Sigmoid colon (tissue), 7 donors: Measurements from ENCODE around the gene GUCY1B1. TPM values are rescaled to one million over a fixed set of nuclear protein-coding genes. Genes with fewer than 3 reads are reported as not detected.

Experiments
- DNase-seq: peaks from one replicate; pipeline ENCODE4 v3.0.0-alpha.2; 2019
- H3K27ac ChIP-seq, 4 donors: fragments of 200-600 bp; sonication (generic); one replicate each; pipeline ENCODE4 v1.5.1; 2016 to 2019; ENCODE audit warnings: mild to moderate bottlenecking in 1 of 4
- H3K27me3 ChIP-seq, 3 donors: fragments of 200-600 bp; sonication (generic); one replicate each; pipeline ENCODE4 v1.5.1; 2019; ENCODE audit warnings: mild to moderate bottlenecking in 1 of 3
- H3K36me3 ChIP-seq, 4 donors: fragments of 200-600 bp; sonication (generic); one replicate each; pipeline ENCODE4 v1.5.1; 2016 to 2019
- H3K4me1 ChIP-seq, 4 donors: fragments of 200-600 bp; sonication (generic); one replicate each; pipeline ENCODE4 v1.5.1; 2017 to 2019
- H3K4me3 ChIP-seq, 4 donors: fragments of 200-600 bp; sonication (generic); one replicate each; pipeline ENCODE4 v1.5.1; 2017 to 2019; ENCODE audit warnings: mild to moderate bottlenecking in 2 of 4, moderate library complexity in 1 of 4
- H3K9me3 ChIP-seq, 4 donors: fragments of 200-600 bp in 3 of 4; sonication (generic) in 3 of 4; one replicate each; pipeline versions ENCODE4 v1.5.1 to v1.6.1; 2013 to 2019
- EP300 ChIP-seq, 4 donors: sonication (generic); formaldehyde crosslinking; IDR thresholded peaks; one replicate each; pipeline ENCODE4 v1.6.1; 2017; ENCODE audit warnings: antibody characterized with exemption in 4 of 4
- POLR2A ChIP-seq, 2 donors: fragments of 450-650 bp; IDR thresholded peaks; one replicate each; pipeline ENCODE4 v1.6.1; 2016; ENCODE audit warnings: antibody characterized with exemption in 2 of 2, mild to moderate bottlenecking in 2 of 2, moderate library complexity in 2 of 2
- POLR2AphosphoS5 ChIP-seq, 4 donors: sonication (generic); formaldehyde crosslinking; IDR thresholded peaks; one replicate each; pipeline ENCODE4 v1.6.1; 2017; ENCODE audit warnings: antibody characterized with exemption in 4 of 4
- WGBS, 2 donors: extraction: QIAGEN DNeasy Blood & Tissue Kit; methylation state at CpG; one replicate each; pipeline ENCODE4 v1.1.7; 2013; 5-methylcytosine and 5-hydroxymethylcytosine counted together
- intact Hi-C: fragments of 100-400 bp; cut with DNase I; formaldehyde crosslinking; loops from one replicate; pipeline ENCODE4 v1.15.1; 2023
- polyA plus RNA-seq, 3 donors: library from polyadenylated mRNA; stranded (reverse); fragments of 200-250 nt; gene quantifications; one replicate each; pipeline ENCODE4 v1.2.3, GENCODE V29; 2013
- total RNA-seq, 4 donors: library from RNA; depleted of rRNA; stranded (reverse); fragments of >200 nt; gene quantifications; one replicate each; pipeline ENCODE4 v1.1.0, GENCODE V29; 2016
- TF ChIP-seq, protein P1 (sequence below), 4 experiments: fragments of 450-650 bp in 3 of 4; fragments of 200-600 bp in 1 of 4; IDR thresholded peaks; one replicate each; pipeline ENCODE4 v1.5.1; 2016 to 2019; ENCODE audit warnings: antibody characterized with exemption in 4 of 4, mild to moderate bottlenecking in 3 of 4, moderate library complexity in 2 of 4
- donor health status: healthy with polysubstance abuse.
- donor health status: Bipolar disorder and iron deficiency.
- donor health status: healthy.

GUCY1B1 gene
- total RNA-seq = 100 to 1,000 TPM in 1 of 4 donors, 10 to 100 TPM in 3; 45.1 to 115 (median 80.1) TPM
- polyA plus RNA-seq = 1 to 10 TPM in 2 of 3 donors, under 1 TPM in 1; 0.92 to 8.0 (median 2.4) TPM

DNA sequence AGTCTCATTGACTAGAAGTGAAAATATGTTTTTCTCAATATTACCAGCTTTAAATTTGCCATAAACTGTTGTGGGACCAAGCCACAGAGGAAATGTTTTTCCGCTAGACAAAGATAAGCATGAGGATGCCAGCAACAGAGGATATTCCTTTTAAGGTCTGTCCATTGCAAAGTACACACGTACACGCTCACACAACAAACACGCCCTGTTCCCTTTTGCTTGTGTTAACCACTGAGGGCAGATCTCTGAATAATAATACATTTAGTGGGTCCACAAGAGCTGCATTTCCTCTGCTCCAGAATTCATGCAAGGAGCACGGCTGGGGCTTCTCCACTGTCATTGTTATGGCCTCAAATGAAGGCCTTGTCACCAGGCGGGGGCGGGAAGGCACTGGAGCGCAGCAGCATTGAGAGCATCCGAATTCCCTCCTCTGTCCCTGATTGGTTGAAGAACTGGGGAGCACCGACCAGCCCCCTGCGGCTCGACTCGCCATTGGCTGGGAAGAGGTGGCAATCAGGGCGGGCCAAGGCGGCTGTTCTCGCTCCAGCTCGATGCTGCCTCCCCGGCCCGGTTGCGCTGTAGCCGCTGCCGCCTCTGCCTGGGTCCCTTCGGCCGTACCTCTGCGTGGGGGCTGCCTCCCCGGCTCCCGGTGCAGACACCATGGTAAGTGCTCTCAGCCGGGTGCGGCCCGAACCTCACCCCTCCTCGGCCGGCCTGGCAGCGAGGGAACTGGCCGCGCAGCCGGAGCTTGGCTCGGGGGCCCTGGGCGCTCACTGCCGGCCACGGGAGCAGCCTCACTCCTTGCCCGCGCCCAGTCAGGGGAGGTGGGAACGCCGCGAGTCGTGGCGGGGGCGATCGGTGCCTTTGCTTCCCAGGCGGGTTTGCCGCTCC, at the start of gene GUCY1B1:
Gene GUCY1B1 (plus strand): TSS at position 541 of the 891 bp plus-strand sequence. CDS start 120 bp downstream, at position 661.
- TF ChIP-seq EP300 (IDR thresholded peaks at IDR 0.05) (no peak), POLR2A (IDR thresholded peaks at IDR 0.05) (peak; percentile 20 to 38), POLR2AphosphoS5 (IDR thresholded peaks at IDR 0.05) (peak; percentile 59 to 89 (median 86))
- TF ChIP-seq, protein P1, sequence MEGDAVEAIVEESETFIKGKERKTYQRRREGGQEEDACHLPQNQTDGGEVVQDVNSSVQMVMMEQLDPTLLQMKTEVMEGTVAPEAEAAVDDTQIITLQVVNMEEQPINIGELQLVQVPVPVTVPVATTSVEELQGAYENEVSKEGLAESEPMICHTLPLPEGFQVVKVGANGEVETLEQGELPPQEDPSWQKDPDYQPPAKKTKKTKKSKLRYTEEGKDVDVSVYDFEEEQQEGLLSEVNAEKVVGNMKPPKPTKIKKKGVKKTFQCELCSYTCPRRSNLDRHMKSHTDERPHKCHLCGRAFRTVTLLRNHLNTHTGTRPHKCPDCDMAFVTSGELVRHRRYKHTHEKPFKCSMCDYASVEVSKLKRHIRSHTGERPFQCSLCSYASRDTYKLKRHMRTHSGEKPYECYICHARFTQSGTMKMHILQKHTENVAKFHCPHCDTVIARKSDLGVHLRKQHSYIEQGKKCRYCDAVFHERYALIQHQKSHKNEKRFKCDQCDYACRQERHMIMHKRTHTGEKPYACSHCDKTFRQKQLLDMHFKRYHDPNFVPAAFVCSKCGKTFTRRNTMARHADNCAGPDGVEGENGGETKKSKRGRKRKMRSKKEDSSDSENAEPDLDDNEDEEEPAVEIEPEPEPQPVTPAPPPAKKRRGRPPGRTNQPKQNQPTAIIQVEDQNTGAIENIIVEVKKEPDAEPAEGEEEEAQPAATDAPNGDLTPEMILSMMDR (IDR thresholded peaks at IDR 0.05) = peak; percentile 27 to 46 (median 40)
- H3K27ac ChIP-seq = peak within 1 kb of the TSS; percentile 94 to 97 (median 95)
- WGBS, 2 donors = 8 to 12% methylated on average over 51 of the region's 51 CpGs
- H3K9me3 ChIP-seq = no peaks in the 10 kb centered on the region
- peak; percentile 98 for DNase-seq
- intact Hi-C loops = loop anchor here (2.0 kb wide), 2 partner anchors 92 to 318 kb away; partner anchors contain the start of gene GUCY1A1
- H3K27me3 ChIP-seq = no peaks in the 10 kb centered on the region
- no peaks in the 10 kb centered on the region for H3K36me3 ChIP-seq
- H3K4me3 ChIP-seq = peak within 1 kb of the TSS; percentile 84 to 95 (median 93)
- peaks cover 0 to 42% (median 22%) of the 10 kb centered on the region in 4 donors for H3K4me1 ChIP-seq

GRCh38 chr4:155709918-155710317, 48.9 kb upstream of the GUCY1B1 start:
- intact Hi-C loops = no loop called here

DNA sequence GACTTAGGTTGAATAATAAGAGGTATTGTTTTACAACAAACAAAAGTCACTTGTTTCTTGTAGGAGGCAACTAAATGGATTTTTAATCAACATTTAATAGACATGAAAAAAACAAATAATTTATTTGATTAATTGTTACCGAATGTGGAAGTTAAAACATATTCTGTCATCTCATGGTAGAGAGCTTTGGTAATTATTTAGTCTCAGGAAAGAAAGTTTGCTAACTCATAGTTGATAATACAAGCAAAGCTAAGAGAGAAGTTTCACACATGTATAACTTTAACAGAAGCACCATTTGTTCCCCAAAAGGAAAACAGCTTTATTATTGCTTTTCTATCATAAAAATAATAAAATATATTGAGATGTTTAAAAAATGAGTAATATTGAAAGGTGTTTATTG, 47.3 kb upstream of the GUCY1B1 start:
- no peak overlapping the region for H3K4me3 ChIP-seq
- H3K27ac ChIP-seq = no peak overlapping the region
- intact Hi-C loops = no loop called here
- 59 to 85% methylated on average over 1 of the region's 1 CpG for WGBS, 2 donors
- peaks cover 0 to 60% (median 2%) of the 10 kb centered on the region in 4 donors for H3K36me3 ChIP-seq
- peaks cover 0 to 3% (median 1%) of the 10 kb centered on the region in 4 donors for H3K4me1 ChIP-seq
- no peaks in the 10 kb centered on the region for H3K27me3 ChIP-seq
- no peak for DNase-seq
- H3K9me3 ChIP-seq = no peaks in the 10 kb centered on the region
- TF ChIP-seq, protein P1 (IDR thresholded peaks at IDR 0.05) = no peak
- TF ChIP-seq EP300 (IDR thresholded peaks at IDR 0.05) (no peak), POLR2A (IDR thresholded peaks at IDR 0.05) (no peak), POLR2AphosphoS5 (IDR thresholded peaks at IDR 0.05) (no peak)

More at GRCh38 chr4:155709918-155710317, 48.9 kb upstream of the GUCY1B1 start:
- H3K9me3 ChIP-seq = no peaks in the 10 kb centered on the region
- TF ChIP-seq POLR2A (IDR thresholded peaks at IDR 0.05) (no peak), EP300 (IDR thresholded peaks at IDR 0.05) (no peak), POLR2AphosphoS5 (IDR thresholded peaks at IDR 0.05) (no peak)
- TF ChIP-seq, protein P1 (IDR thresholded peaks at IDR 0.05) = no peak
- no peak overlapping the region for H3K4me3 ChIP-seq
- H3K27me3 ChIP-seq = no peaks in the 10 kb centered on the region
- H3K27ac ChIP-seq = no peak overlapping the region
- peaks cover 0 to 19% (median 13%) of the 10 kb centered on the region in 4 donors for H3K4me1 ChIP-seq
- H3K36me3 ChIP-seq = peaks cover 0 to 44% (median 2%) of the 10 kb centered on the region in 4 donors
- DNase-seq = no peak
- WGBS, 2 donors = 82 to 85% methylated on average over 4 of the region's 4 CpGs

- Histone ChIP-seq H3K27me3 (no peaks in the 10 kb centered on the region), H3K4me1 (no peaks in the 10 kb centered on the region), H3K36me3 (peaks cover 0 to 66% (median 2%) of the 10 kb centered on the region in 4 donors), H3K4me3 (no peak overlapping the region), H3K27ac (no peak overlapping the region), H3K9me3 (no peaks in the 10 kb centered on the region)
- TF ChIP-seq EP300 (IDR thresholded peaks at IDR 0.05) (no peak), POLR2AphosphoS5 (IDR thresholded peaks at IDR 0.05) (no peak), POLR2A (IDR thresholded peaks at IDR 0.05) (no peak)
- TF ChIP-seq, protein P1 (IDR thresholded peaks at IDR 0.05) = no peak
- intact Hi-C loops = no loop called here
- DNase-seq = no peak
- 72 to 84% methylated on average over 3 of the region's 3 CpGs for WGBS, 2 donors
These were observed 46.0 kb upstream of the GUCY1B1 start for GRCh38 chr4:155712846-155713245.
